GM19099 (cell line): Measurements from ENCODE around the gene KLF13.
A peak's percentile ranks its signal among the peaks of the same experiment; 100 is the strongest.

Experiments
- POLR2A ChIP-seq: IDR thresholded peaks from 3 replicates; pipeline ENCODE4 v1.6.1; 2011; ENCODE audit warnings: low read depth; ENCODE audit not compliant: insufficient read length; ENCODE audit errors: extremely low read depth

KLF13 gene

GRCh38 chr15:31365032-31365654 lies 38.5 kb downstream of the KLF13 start:
- TF ChIP-seq POLR2A = no peak

DNA sequence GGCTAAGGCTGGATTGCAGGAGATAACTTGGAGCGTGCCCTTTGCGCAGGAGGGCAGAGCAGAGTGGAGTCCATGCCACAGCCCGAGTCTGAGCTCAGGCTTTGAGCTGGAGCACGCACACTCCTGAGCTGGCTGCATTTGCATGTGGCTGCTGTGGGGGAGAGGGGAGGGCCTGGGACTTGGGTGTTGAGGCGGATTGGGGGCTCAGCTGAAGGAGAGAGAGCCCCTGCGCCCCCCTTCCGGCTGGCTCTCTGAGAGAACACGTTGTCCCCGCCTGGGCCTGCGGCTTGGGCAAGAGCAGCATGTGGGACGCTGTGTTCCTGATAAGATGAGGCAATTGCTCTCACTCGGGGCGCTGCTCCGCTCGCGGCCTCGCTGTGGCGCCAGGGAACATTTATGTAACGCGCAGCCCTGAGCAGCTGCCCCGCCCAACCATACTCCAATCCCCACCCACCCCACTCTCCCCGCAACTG lies 39.1 kb downstream of the KLF13 start:
- peak; percentile 15 for TF ChIP-seq POLR2A

GRCh38 chr15:31366169-31366734 lies 39.6 kb downstream of the KLF13 start:
- TF ChIP-seq POLR2A = peak; percentile 8

GRCh38 chr15:31367021-31367729 lies 40.5 kb downstream of the KLF13 start:
- peak; percentile 8 for TF ChIP-seq POLR2A

- no peak for TF ChIP-seq POLR2A
These were observed 41.2 kb downstream of the KLF13 start for GRCh38 chr15:31367730-31368344.

DNA sequence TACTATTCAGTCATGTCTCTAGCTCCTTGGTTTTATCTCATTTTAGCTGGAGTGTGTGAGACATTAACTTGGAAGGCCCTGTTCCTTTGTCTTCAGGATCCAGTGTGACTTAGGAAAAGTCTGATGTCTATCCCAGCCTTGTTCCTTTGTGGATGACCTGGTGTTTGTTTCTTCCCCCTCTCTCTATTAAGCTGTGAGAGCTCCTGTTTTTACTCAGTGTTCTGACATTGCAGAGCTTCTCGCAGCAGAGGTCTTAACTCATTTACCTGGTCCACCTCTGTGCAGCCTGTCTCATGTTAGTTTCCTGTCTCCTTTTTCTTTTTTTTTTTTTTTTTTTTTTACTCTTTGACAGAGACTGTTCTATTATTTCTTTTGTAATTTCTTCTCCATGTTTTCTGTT lies 43.1 kb downstream of the KLF13 start:
- no peak for TF ChIP-seq POLR2A

GRCh38 chr15:31371520-31372240 lies 45.0 kb downstream of the KLF13 start:
- TF ChIP-seq POLR2A = no peak

DNA sequence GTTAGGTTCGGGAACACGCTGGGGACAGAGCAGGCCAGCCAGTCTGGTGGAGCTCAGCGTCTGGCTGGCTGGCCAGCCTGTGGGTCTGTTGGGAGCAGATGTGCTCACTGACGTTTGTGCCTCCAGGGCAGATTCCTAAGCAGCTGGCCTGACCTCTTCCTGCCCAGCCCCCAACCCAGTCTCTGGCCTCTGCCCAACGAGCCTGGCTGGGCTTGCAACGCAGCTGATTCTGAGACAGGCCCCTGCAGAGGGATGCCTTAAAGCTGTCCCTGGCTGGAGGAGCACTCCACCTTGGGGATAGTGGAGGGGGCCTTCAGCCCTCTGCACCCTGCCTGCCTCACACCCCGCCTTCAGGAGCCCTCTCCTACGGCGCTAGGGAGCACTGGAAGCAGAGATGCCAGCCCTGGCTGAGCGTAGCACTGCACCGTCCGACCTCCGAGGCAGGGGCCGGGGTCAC lies 46.0 kb downstream of the KLF13 start:
- TF ChIP-seq POLR2A = no peak

- TF ChIP-seq POLR2A = no peak
These were observed 46.6 kb downstream of the KLF13 start for GRCh38 chr15:31373096-31373865.

- no peak for TF ChIP-seq POLR2A
These were observed 47.3 kb downstream of the KLF13 start for GRCh38 chr15:31373970-31374369.

GRCh38 chr15:31374489-31374888 lies 47.9 kb downstream of the KLF13 start:
- TF ChIP-seq POLR2A = no peak

- TF ChIP-seq POLR2A = no peak
These were observed 48.4 kb downstream of the KLF13 start for GRCh38 chr15:31374986-31375385.

DNA sequence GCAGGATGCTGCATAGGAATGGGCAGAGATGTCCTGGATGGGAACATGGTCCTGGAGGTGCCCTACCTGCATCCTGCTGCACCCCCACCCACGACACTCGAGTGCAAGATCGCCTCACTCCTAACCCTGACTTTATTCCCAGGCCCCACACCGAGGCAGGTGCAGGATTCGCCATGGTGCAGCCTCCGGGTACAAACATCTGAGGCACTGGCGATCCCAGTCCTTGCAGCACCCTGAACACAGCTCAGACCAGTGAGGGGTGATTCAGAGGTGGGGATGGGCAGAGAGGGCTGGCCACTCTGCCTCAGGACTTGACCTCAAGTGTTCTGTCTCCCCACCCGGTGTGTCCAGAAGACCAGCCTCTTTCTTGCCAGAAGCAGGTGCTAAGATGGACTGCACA lies 49.1 kb downstream of the KLF13 start:
- TF ChIP-seq POLR2A = no peak

- no peak for TF ChIP-seq POLR2A
These were observed 49.9 kb downstream of the KLF13 start for GRCh38 chr15:31376511-31376910.
